ENCODE results near the gene NBDY. TPM values are rescaled to one million over a fixed set of nuclear protein-coding genes. Genes with fewer than 3 reads are reported as not detected.
A peak's percentile ranks its signal among the peaks of the same experiment; 100 is the strongest.
"Not testable (repeated sequence)": the region's sequence is repeated elsewhere in the genome, so short reads cannot be mapped to it uniquely, and the experiment has no call there.

Gene NBDY, protein sequence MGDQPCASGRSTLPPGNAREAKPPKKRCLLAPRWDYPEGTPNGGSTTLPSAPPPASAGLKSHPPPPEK
- total RNA-seq, result 10 to 100 TPM; 64.2 to 83.5 TPM
- polyA plus RNA-seq (2013, experiment 1 of 2), result 75.6 TPM
- 66.6 TPM for polyA plus RNA-seq (2013, experiment 2 of 2)
- long read RNA-seq, experiment 1, transcript NBDY-201 (3 exons, 1,529 nt), result major isoform, 73 of 78 reads
- long read RNA-seq, experiment 1, partial matches to known transcripts, result 1 of 78 reads
- long read RNA-seq, experiment 1, other reads (novel, unspliced or antisense), result 0 of 78 reads
- long read RNA-seq, experiment 2, transcript NBDY-201 (3 exons, 1,529 nt), result major isoform, 90 of 106 reads
- long read RNA-seq, experiment 2, partial matches to known transcripts, result 0 of 106 reads
- long read RNA-seq, experiment 2, other reads (novel, unspliced or antisense), result 15 of 106 reads
- long read RNA-seq, experiment 3, transcript NBDY-201 (3 exons, 1,529 nt), result major isoform, 54 of 58 reads
- long read RNA-seq, experiment 3, partial matches to known transcripts, result 0 of 58 reads
- long read RNA-seq, experiment 3, other reads (novel, unspliced or antisense), result 2 of 58 reads
- long read RNA-seq, experiment 4, transcript NBDY-201 (3 exons, 1,529 nt), result major isoform, 43 of 59 reads
- long read RNA-seq, experiment 4, partial matches to known transcripts, result 0 of 59 reads
- long read RNA-seq, experiment 4, other reads (novel, unspliced or antisense), result 11 of 59 reads

DNA sequence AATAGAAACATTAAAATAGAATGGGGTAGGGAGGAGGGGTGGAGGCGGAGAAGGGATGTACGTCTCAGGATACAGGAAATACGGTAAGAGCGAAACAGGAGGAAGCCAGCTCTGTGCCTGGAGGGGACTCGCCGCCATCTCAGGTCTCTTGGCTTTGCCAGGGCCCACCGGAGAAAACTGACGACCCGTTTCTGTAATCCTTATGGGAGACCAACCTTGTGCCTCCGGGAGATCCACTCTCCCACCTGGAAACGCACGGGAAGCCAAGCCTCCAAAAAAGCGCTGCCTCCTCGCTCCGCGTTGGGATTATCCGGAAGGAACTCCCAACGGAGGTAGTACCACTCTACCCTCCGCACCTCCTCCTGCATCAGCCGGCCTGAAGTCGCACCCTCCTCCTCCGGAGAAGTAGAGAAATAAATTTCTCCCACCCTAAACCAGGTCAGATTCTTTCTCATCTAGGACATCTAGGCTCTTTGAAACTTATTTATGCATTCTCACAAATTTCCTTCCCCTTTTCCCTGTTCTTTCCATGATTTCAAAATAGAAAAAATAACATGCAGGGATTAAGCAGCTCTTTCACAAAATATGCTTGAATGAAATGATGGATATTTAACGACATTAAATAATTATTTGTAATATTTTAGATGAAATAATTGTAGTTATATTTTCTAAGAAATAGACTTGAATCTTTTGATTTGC is at the start of gene NBDY:
TSS of gene NBDY (plus strand) at position 92 of the 699 bp plus-strand sequence. CDS start at position 203, 111 bp downstream.
- TF ChIP-seq, protein P1, sequence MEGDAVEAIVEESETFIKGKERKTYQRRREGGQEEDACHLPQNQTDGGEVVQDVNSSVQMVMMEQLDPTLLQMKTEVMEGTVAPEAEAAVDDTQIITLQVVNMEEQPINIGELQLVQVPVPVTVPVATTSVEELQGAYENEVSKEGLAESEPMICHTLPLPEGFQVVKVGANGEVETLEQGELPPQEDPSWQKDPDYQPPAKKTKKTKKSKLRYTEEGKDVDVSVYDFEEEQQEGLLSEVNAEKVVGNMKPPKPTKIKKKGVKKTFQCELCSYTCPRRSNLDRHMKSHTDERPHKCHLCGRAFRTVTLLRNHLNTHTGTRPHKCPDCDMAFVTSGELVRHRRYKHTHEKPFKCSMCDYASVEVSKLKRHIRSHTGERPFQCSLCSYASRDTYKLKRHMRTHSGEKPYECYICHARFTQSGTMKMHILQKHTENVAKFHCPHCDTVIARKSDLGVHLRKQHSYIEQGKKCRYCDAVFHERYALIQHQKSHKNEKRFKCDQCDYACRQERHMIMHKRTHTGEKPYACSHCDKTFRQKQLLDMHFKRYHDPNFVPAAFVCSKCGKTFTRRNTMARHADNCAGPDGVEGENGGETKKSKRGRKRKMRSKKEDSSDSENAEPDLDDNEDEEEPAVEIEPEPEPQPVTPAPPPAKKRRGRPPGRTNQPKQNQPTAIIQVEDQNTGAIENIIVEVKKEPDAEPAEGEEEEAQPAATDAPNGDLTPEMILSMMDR (conservative IDR thresholded peaks at IDR 0.05), result no peak
- Mint-ChIP-seq H3K27me3 (ENCODE audit: insufficient read depth) (no peaks in the 10 kb centered on the region), H3K36me3 (ENCODE audit: low read depth) (peaks cover 6% of the 10 kb centered on the region), H3K27ac (peak within 1 kb of the TSS; percentile 92), H3K4me1 (no peaks in the 10 kb centered on the region), H3K4me3 (peak within 1 kb of the TSS; percentile 85), H3K9me3 (peaks cover 28% of the 10 kb centered on the region)
- WGBS, 2 experiments (ENCODE audit: insufficient coverage in 1 of 2, insufficient read length in 1 of 2), result 0% methylated on average over 2 to 21 of the region's 23 CpGs
- DNase-seq, result peak; percentile 75
- peaks cover 6% of the 10 kb centered on the region for H3K36me3 ChIP-seq (ENCODE audit: control insufficient read depth, insufficient read depth, low read length)
- no peak within 1 kb of the TSS for H3K27ac ChIP-seq (ENCODE audit: low read depth, low read length)
- peak within 1 kb of the TSS; percentile 89 for H3K4me3 ChIP-seq (ENCODE audit: low read length)
- H3K4me1 ChIP-seq (ENCODE audit: control insufficient read depth, insufficient read depth, low read length), result no peaks in the 10 kb centered on the region
- no peaks in the 10 kb centered on the region for H3K9me3 ChIP-seq (ENCODE audit: control insufficient read depth, low read length)
- H3K9ac ChIP-seq (ENCODE audit: extremely low read depth, low read length, poor library complexity, severe bottlenecking), result peak within 1 kb of the TSS; percentile 53
- no peaks in the 10 kb centered on the region for H3K27me3 ChIP-seq (ENCODE audit: control insufficient read depth, insufficient read depth, low read length, poor library complexity, severe bottlenecking)

DNA sequence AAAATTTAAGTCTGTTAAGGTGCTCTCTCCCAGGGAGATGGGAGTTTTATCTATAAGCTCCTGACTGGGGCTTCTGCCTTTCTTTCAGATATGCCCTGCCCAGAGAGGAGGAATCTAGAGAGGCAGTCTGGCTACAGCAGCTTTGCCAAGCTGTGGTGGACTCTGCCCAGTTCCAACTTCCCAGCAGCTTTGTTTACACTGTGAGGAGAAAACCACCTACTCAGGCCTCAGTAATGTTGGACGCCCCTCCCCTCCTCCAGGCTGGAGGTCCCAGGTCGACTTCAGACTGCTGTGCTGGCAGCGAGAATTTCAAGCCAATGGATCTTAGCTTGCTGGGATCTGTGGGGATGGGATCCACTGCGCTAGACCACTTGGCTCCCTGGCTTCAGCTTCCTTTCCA is 24.5 kb upstream of the NBDY start:
- not testable (repeated sequence) for H3K27me3 ChIP-seq (ENCODE audit: control insufficient read depth, insufficient read depth, low read length, poor library complexity, severe bottlenecking); H3K4me3 ChIP-seq (ENCODE audit: low read length); H3K27me3 Mint-ChIP-seq (ENCODE audit: insufficient read depth); H3K4me1 ChIP-seq (ENCODE audit: control insufficient read depth, insufficient read depth, low read length); H3K9ac ChIP-seq (ENCODE audit: extremely low read depth, low read length, poor library complexity, severe bottlenecking); H3K9me3 ChIP-seq (ENCODE audit: control insufficient read depth, low read length); H3K27ac ChIP-seq (ENCODE audit: low read depth, low read length); H3K4me1 Mint-ChIP-seq; H3K4me3 Mint-ChIP-seq; H3K36me3 Mint-ChIP-seq (ENCODE audit: low read depth); H3K36me3 ChIP-seq (ENCODE audit: control insufficient read depth, insufficient read depth, low read length); DNase-seq; H3K27ac Mint-ChIP-seq
- 87 to 100% methylated on average over 1 to 3 of the region's 4 CpGs for WGBS, 2 experiments (ENCODE audit: insufficient coverage in 1 of 2, insufficient read length in 1 of 2)
- peaks cover 62% of the 10 kb centered on the region for H3K9me3 Mint-ChIP-seq

DNA sequence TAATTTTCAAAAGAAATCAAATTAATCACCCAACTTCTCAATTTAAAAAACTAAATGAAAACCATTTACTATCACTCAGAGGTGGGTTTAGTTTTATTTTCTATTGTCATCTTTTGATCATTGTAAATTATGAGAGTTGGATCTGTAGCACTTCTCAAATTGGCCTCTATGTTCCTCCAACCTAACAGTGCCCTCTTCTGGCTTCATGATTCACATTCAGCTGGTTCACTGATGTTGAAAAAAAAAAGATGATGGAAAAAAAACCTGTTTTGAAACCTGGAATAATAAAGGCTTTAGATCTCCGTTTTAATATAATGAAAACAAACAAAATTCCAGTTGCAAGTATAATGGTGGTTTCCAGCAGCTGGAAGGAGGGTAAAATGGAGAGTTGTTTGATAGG is 2.4 kb upstream of the NBDY start:
- Histone ChIP-seq H3K4me3 (ENCODE audit: low read length) (no peak overlapping the region), H3K4me1 (ENCODE audit: control insufficient read depth, insufficient read depth, low read length) (no peaks in the 10 kb centered on the region), H3K9ac (ENCODE audit: extremely low read depth, low read length, poor library complexity, severe bottlenecking) (no peak overlapping the region), H3K36me3 (ENCODE audit: control insufficient read depth, insufficient read depth, low read length) (no peaks in the 10 kb centered on the region), H3K9me3 (ENCODE audit: control insufficient read depth, low read length) (no peaks in the 10 kb centered on the region), H3K27ac (ENCODE audit: low read depth, low read length) (no peak overlapping the region), H3K27me3 (ENCODE audit: control insufficient read depth, insufficient read depth, low read length, poor library complexity, severe bottlenecking) (no peaks in the 10 kb centered on the region)
- Mint-ChIP-seq H3K9me3 (peaks cover 46% of the 10 kb centered on the region), H3K27ac (no peak overlapping the region), H3K27me3 (ENCODE audit: insufficient read depth) (no peaks in the 10 kb centered on the region), H3K4me3 (no peak overlapping the region), H3K4me1 (no peaks in the 10 kb centered on the region), H3K36me3 (ENCODE audit: low read depth) (no peaks in the 10 kb centered on the region)
- WGBS, 2 experiments (ENCODE audit: insufficient coverage in 1 of 2, insufficient read length in 1 of 2), result no CpG with 5 or more reads among the region's 1 CpG
- TF ChIP-seq, protein P1 (conservative IDR thresholded peaks at IDR 0.05), result peak; percentile 79
- no peak for DNase-seq
